ENCODE measurements around the gene SYNGAP1. TPM values are rescaled to one million over a fixed set of nuclear protein-coding genes. Genes with fewer than 3 reads are reported as not detected.

Gene SYNGAP1
- total and polyA plus RNA-seq, 12 donors = 3.1 to 10.2 (median 5.7) TPM

DNA sequence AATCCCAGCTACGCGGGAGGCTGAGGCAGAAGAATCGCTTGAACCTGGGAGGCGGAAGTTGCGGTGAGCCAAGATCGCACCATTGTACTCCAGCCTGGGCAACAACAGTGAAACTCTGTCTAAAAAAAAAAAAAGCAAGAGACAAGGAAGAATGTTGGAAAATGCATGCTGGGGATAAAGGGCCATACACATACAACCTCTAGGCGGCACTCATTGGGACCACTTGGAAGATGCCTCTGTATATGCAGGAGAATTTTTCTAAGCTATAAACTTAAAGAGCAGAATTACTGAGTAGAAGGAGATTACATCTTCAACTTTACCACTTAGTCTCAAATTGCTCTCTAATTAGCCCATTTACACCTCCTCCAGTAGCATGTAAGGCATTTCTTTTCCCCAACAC is 77.3 kb downstream of the SYNGAP1 start:
- H3K4me1 ChIP-seq = no peaks in the 10 kb centered on the region
- DNase-seq (no peak), ATAC-seq (no peak)
- TF ChIP-seq, protein P1, sequence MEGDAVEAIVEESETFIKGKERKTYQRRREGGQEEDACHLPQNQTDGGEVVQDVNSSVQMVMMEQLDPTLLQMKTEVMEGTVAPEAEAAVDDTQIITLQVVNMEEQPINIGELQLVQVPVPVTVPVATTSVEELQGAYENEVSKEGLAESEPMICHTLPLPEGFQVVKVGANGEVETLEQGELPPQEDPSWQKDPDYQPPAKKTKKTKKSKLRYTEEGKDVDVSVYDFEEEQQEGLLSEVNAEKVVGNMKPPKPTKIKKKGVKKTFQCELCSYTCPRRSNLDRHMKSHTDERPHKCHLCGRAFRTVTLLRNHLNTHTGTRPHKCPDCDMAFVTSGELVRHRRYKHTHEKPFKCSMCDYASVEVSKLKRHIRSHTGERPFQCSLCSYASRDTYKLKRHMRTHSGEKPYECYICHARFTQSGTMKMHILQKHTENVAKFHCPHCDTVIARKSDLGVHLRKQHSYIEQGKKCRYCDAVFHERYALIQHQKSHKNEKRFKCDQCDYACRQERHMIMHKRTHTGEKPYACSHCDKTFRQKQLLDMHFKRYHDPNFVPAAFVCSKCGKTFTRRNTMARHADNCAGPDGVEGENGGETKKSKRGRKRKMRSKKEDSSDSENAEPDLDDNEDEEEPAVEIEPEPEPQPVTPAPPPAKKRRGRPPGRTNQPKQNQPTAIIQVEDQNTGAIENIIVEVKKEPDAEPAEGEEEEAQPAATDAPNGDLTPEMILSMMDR (IDR thresholded peaks at IDR 0.05) = no peak
- H3K4me3 ChIP-seq = no peak overlapping the region
- no peaks in the 10 kb centered on the region for H3K36me3 ChIP-seq
- no peak overlapping the region for H3K27ac ChIP-seq
- no peaks in the 10 kb centered on the region for H3K9me3 ChIP-seq
- intact Hi-C loops (cut with DNase I) = no loop called here
- 96 to 99% methylated on average over 7 of the region's 7 CpGs for WGBS, 2 donors
- H3K27me3 ChIP-seq = no peaks in the 10 kb centered on the region

DNA sequence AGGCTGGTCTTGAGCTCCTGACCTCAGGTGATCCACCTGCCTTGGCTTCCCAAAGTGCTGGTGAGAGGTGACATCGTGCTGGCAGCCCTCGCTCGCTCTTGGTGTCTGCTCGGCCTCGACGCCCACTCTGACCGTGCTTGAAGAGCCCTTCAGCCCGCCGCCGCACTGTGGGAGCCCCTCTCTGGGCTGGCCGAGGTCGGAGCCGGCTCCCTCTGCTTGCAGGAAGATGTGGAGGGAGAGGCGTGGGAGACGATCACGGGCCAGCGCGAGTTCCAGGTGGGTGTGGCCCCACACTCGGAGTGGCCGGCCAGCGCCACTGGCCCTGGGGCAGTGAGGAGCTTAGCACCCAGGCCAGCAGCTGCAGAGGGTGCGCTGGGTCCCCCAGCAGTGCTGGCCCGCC is 82.6 kb downstream of the SYNGAP1 start:
- no peaks in the 10 kb centered on the region for H3K36me3 ChIP-seq
- peaks cover 0 to 9% (median 0%) of the 10 kb centered on the region in 9 donors for H3K4me1 ChIP-seq
- no peaks in the 10 kb centered on the region for H3K27me3 ChIP-seq
- H3K27ac ChIP-seq = no peak overlapping the region
- TF ChIP-seq, protein P1 (IDR thresholded peaks at IDR 0.05) = no peak
- no peak for ATAC-seq
- H3K4me3 ChIP-seq = no peak overlapping the region
- DNase-seq = no peak
- WGBS, 2 donors = 88 to 92% methylated on average over 23 of the region's 23 CpGs
- H3K9me3 ChIP-seq = peaks cover 0 to 6% (median 0%) of the 10 kb centered on the region in 11 donors
- intact Hi-C loops (cut with DNase I) = no loop called here

DNA sequence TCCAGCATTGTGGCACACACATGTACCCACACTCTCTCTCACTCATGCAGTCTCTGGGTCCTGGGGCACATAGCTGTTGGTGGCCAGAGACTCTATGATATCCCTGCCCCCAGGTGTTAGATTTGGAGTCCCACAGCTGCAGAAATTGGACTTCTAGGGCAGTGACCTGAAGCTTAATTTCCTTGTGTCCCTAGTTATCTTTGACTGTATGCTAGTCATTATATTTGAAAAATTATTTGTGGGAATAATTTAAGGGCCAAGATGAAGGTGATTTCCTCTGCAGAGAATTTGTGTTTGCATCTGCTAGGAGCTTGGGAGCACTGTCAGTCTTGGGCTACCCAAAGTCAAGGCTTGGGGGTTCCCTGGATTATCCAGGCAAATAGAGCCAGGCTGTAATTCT is 84.6 kb downstream of the SYNGAP1 start:
- H3K9me3 ChIP-seq = peaks cover 0 to 6% (median 0%) of the 10 kb centered on the region in 11 donors
- no peak for ATAC-seq
- H3K27ac ChIP-seq = no peak overlapping the region
- H3K36me3 ChIP-seq = no peaks in the 10 kb centered on the region
- no peak overlapping the region for H3K4me3 ChIP-seq
- TF ChIP-seq, protein P1 (IDR thresholded peaks at IDR 0.05) = no peak
- no peak for DNase-seq
- H3K4me1 ChIP-seq = peaks cover 0 to 21% (median 5%) of the 10 kb centered on the region in 9 donors
- H3K27me3 ChIP-seq = no peaks in the 10 kb centered on the region
- intact Hi-C loops (cut with DNase I) = no loop called here

Small RNA genes lying within 50 kb of the gene (microRNA-seq; reads per million reads assigned to microRNA genes)
- gene MIR5004 = 0 reads per million in 2 donors

Other genes starting within 250 kb of the SYNGAP1 start
- gene COL11A2, start 227.6 kb upstream of the SYNGAP1 start, total RNA-seq = 1 to 10 TPM in 3 of 10 donors, under 1 TPM in 7; 0.52 to 3.9 (median 0.94) TPM
- 1 to 10 TPM in 1 of 2 donors, under 1 TPM in 1; 0.55 to 8.7 TPM for gene COL11A2, start 227.6 kb upstream of the SYNGAP1 start, polyA plus RNA-seq
- 10 to 100 TPM; 29.7 to 39.1 (median 33.2) TPM for gene RXRB, start 219.4 kb upstream of the SYNGAP1 start, total RNA-seq
- 10 to 100 TPM; 22.2 to 40.7 TPM for gene RXRB, start 219.4 kb upstream of the SYNGAP1 start, polyA plus RNA-seq
- 100 to 1,000 TPM in 1 of 10 donors, 10 to 100 TPM in 9; 44.8 to 104 (median 53.1) TPM for gene SLC39A7, start 219.2 kb upstream of the SYNGAP1 start, total RNA-seq
- 100 to 1,000 TPM in 1 of 2 donors, 10 to 100 TPM in 1; 25.8 to 178 TPM for gene SLC39A7, start 219.2 kb upstream of the SYNGAP1 start, polyA plus RNA-seq
- 10 to 100 TPM; 17.6 to 25.5 (median 23.0) TPM for gene HSD17B8, start 215.4 kb upstream of the SYNGAP1 start, total RNA-seq
- gene HSD17B8, start 215.4 kb upstream of the SYNGAP1 start, polyA plus RNA-seq = 10 to 100 TPM in 1 of 2 donors, 1 to 10 TPM in 1; 7.4 to 15.1 TPM
- 10 to 100 TPM; 26.5 to 32.1 (median 28.0) TPM for gene RING1, start 211.6 kb upstream of the SYNGAP1 start, total RNA-seq
- 10 to 100 TPM; 28.6 to 35.1 TPM for gene RING1, start 211.6 kb upstream of the SYNGAP1 start, polyA plus RNA-seq
- gene VPS52, start 148.2 kb upstream of the SYNGAP1 start, total RNA-seq = 10 to 100 TPM; 29.8 to 41.6 (median 35.9) TPM
- 10 to 100 TPM; 25.2 to 45.7 TPM for gene VPS52, start 148.2 kb upstream of the SYNGAP1 start, polyA plus RNA-seq
- 1,000 to 10,000 TPM in 3 of 10 donors, 100 to 1,000 TPM in 7; 767 to 1,326 (median 860) TPM for gene RPS18, start 148.0 kb upstream of the SYNGAP1 start, total RNA-seq
- gene RPS18, start 148.0 kb upstream of the SYNGAP1 start, polyA plus RNA-seq = 1,000 to 10,000 TPM; 2,826 to 4,398 TPM
- gene B3GALT4, start 142.9 kb upstream of the SYNGAP1 start, total RNA-seq = 10 to 100 TPM in 2 of 10 donors, 1 to 10 TPM in 8; 5.3 to 12.2 (median 8.0) TPM
- gene B3GALT4, start 142.9 kb upstream of the SYNGAP1 start, polyA plus RNA-seq = 1 to 10 TPM; 7.0 to 9.1 TPM
- 10 to 100 TPM; 11.0 to 27.8 (median 16.2) TPM for gene WDR46, start 130.8 kb upstream of the SYNGAP1 start, total RNA-seq
- gene WDR46, start 130.8 kb upstream of the SYNGAP1 start, polyA plus RNA-seq = 10 to 100 TPM; 27.4 to 40.6 TPM
- 10 to 100 TPM; 31.7 to 58.3 (median 40.2) TPM for gene PFDN6, start 130.5 kb upstream of the SYNGAP1 start, total RNA-seq
- 100 to 1,000 TPM; 248 to 448 TPM for gene PFDN6, start 130.5 kb upstream of the SYNGAP1 start, polyA plus RNA-seq
- gene RGL2, start 121.1 kb upstream of the SYNGAP1 start, total RNA-seq = 10 to 100 TPM; 40.7 to 79.8 (median 50.4) TPM
- gene RGL2, start 121.1 kb upstream of the SYNGAP1 start, polyA plus RNA-seq = 10 to 100 TPM; 51.8 to 68.4 TPM
- 100 to 1,000 TPM in 2 of 10 donors, 10 to 100 TPM in 8; 71.9 to 242 (median 86.7) TPM for gene TAPBP, start 106.0 kb upstream of the SYNGAP1 start, total RNA-seq
- gene TAPBP, start 106.0 kb upstream of the SYNGAP1 start, polyA plus RNA-seq = 10 to 100 TPM; 20.6 to 49.7 TPM
- gene ZBTB22, start 102.3 kb upstream of the SYNGAP1 start, total RNA-seq = 10 to 100 TPM; 11.7 to 19.8 (median 14.3) TPM
- 10 to 100 TPM in 1 of 2 donors, 1 to 10 TPM in 1; 4.7 to 10.6 TPM for gene ZBTB22, start 102.3 kb upstream of the SYNGAP1 start, polyA plus RNA-seq
- gene DAXX, start 97.1 kb upstream of the SYNGAP1 start, total RNA-seq = 10 to 100 TPM; 10.3 to 24.0 (median 15.9) TPM
- gene DAXX, start 97.1 kb upstream of the SYNGAP1 start, polyA plus RNA-seq = 10 to 100 TPM; 15.7 to 24.8 TPM
- 1 to 10 TPM in 2 of 10 donors, under 1 TPM in 6, not detected in 2; 0.09 to 6.1 (median 0.36) TPM for gene KIFC1, start 28.2 kb upstream of the SYNGAP1 start, total RNA-seq
- under 1 TPM; 0.28 to 0.29 TPM for gene KIFC1, start 28.2 kb upstream of the SYNGAP1 start, polyA plus RNA-seq
- gene PHF1, start 9.1 kb upstream of the SYNGAP1 start, total RNA-seq = 10 to 100 TPM; 36.2 to 61.2 (median 48.9) TPM
- gene PHF1, start 9.1 kb upstream of the SYNGAP1 start, polyA plus RNA-seq = 100 to 1,000 TPM in 1 of 2 donors, 10 to 100 TPM in 1; 59.5 to 125 TPM
- 100 to 1,000 TPM in 9 of 10 donors, 10 to 100 TPM in 1; 99.8 to 132 (median 114) TPM for gene CUTA, start 2.0 kb upstream of the SYNGAP1 start, total RNA-seq
- 100 to 1,000 TPM in 1 of 2 donors, 10 to 100 TPM in 1; 94.7 to 161 TPM for gene CUTA, start 2.0 kb upstream of the SYNGAP1 start, polyA plus RNA-seq
- 1 to 10 TPM; 2.7 to 6.5 (median 4.9) TPM for gene ZBTB9, start 34.5 kb downstream of the SYNGAP1 start, total RNA-seq
- gene ZBTB9, start 34.5 kb downstream of the SYNGAP1 start, polyA plus RNA-seq = 1 to 10 TPM; 1.2 to 4.3 TPM
- 10 to 100 TPM; 16.0 to 26.4 (median 18.7) TPM for gene BAK1, start 160.2 kb downstream of the SYNGAP1 start, total RNA-seq
- gene BAK1, start 160.2 kb downstream of the SYNGAP1 start, polyA plus RNA-seq = 10 to 100 TPM; 12.6 to 37.6 TPM
- gene ITPR3, start 201.3 kb downstream of the SYNGAP1 start, total RNA-seq = 10 to 100 TPM in 1 of 10 donors, 1 to 10 TPM in 9; 3.2 to 16.7 (median 5.5) TPM
- gene ITPR3, start 201.3 kb downstream of the SYNGAP1 start, polyA plus RNA-seq = 10 to 100 TPM in 1 of 2 donors, 1 to 10 TPM in 1; 7.8 to 12.6 TPM